ENCODE data around the gene CHAT.

DNA sequence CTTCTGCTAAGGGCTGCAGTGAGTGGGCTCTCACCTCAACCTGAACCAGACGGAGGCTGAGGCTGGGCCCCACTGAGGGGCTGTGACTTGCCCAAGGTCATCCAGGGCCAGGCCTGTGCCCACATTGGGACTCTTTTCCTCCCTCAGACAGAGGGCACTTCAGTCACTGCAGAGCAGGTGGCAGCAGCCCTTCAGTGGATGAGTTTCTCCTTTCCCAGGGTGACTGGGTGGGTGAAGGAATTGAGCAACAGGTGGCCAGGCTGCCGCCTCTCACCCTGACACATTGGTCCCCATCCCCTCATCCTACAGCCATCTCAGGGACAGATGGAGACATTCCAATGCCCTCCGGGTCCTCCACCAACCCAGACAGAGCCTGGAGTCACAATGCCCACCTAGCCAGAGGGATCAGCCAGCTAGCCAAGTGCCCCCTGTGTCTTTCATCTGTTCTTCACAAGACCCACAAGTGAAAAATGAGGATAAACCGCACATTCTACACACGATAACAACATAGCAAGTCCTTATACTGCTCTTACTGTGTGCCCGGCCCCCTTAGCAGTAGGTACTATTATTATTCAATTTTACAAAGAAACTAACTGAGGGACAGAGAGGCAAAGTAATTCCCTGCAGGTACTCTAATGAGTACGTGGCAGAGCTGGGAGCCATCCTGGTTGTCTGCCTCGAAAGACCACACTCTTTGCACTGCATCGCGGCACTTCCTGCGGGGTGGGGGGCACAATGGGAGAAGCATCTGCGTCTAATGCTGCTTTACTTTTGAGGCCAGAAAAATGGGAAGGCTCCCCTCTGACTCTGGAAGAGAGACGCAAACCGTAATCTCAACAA is 5.5 kb upstream of the CHAT start:
- TF ChIP-seq, protein P1, sequence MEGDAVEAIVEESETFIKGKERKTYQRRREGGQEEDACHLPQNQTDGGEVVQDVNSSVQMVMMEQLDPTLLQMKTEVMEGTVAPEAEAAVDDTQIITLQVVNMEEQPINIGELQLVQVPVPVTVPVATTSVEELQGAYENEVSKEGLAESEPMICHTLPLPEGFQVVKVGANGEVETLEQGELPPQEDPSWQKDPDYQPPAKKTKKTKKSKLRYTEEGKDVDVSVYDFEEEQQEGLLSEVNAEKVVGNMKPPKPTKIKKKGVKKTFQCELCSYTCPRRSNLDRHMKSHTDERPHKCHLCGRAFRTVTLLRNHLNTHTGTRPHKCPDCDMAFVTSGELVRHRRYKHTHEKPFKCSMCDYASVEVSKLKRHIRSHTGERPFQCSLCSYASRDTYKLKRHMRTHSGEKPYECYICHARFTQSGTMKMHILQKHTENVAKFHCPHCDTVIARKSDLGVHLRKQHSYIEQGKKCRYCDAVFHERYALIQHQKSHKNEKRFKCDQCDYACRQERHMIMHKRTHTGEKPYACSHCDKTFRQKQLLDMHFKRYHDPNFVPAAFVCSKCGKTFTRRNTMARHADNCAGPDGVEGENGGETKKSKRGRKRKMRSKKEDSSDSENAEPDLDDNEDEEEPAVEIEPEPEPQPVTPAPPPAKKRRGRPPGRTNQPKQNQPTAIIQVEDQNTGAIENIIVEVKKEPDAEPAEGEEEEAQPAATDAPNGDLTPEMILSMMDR (IDR thresholded peaks at IDR 0.05 in 8 of 11, conservative IDR thresholded peaks at IDR 0.05 in 3 of 11), result no peak
- TF ChIP-seq POLR2A (IDR thresholded peaks at IDR 0.05) (no peak), POLR2AphosphoS5 (IDR thresholded peaks at IDR 0.05) (no peak)

Data from spleen (tissue), 7 donors.